GM23248 (cell line): ENCODE results near the gene DAB2IP. TPM values are rescaled to one million over a fixed set of nuclear protein-coding genes. Genes with fewer than 3 reads are reported as not detected.

Source experiments
- DNase-seq: peaks from one replicate; pipeline ENCODE4 v3.0.0-alpha.2; 2015
- H2AFZ ChIP-seq: fragments of 200-600 bp; sonication (generic); 2 replicates; pipeline ENCODE4 v1.6.1; 2016; ENCODE audit warnings: antibody characterized with exemption
- H3F3A ChIP-seq: fragments of 200-600 bp; sonication (generic); 2 replicates; pipeline ENCODE4 v1.6.1; 2016; ENCODE audit warnings: mild to moderate bottlenecking, antibody characterized with exemption, mixed run types; ENCODE audit not compliant: insufficient read depth
- H3K27ac ChIP-seq: fragments of 200-600 bp; sonication (generic); 2 replicates; pipeline ENCODE4 v1.5.1; 2016; ENCODE audit warnings: mild to moderate bottlenecking
- H3K27me3 ChIP-seq: fragments of 200-600 bp; sonication (generic); replicated peaks from 2 replicates; pipeline ENCODE4 v1.6.1; 2016; ENCODE audit warnings: mild to moderate bottlenecking; ENCODE audit not compliant: insufficient read depth
- H3K36me3 ChIP-seq: fragments of 200-600 bp; sonication (generic); 2 replicates; pipeline ENCODE4 v1.6.1; 2016; ENCODE audit warnings: low read depth, mild to moderate bottlenecking
- H3K4me1 ChIP-seq: fragments of 200-600 bp; sonication (generic); 2 replicates; pipeline ENCODE4 v1.6.1; 2016; ENCODE audit warnings: mild to moderate bottlenecking; ENCODE audit not compliant: insufficient read depth
- H3K4me2 ChIP-seq: fragments of 200-600 bp; sonication (generic); one replicate; pipeline ENCODE4 v1.6.1; 2016; ENCODE audit warnings: mild to moderate bottlenecking; ENCODE audit not compliant: unreplicated experiment
- H3K4me3 ChIP-seq: fragments of 200-600 bp; sonication (generic); 2 replicates; pipeline ENCODE4 v1.5.1; 2016; ENCODE audit warnings: mild to moderate bottlenecking
- H3K79me2 ChIP-seq: fragments of 200-600 bp; sonication (generic); 2 replicates; pipeline ENCODE4 v1.6.1; 2016; ENCODE audit warnings: mild to moderate bottlenecking; ENCODE audit not compliant: insufficient read depth
- H3K9ac ChIP-seq: fragments of 200-600 bp; sonication (generic); 2 replicates; pipeline ENCODE4 v1.6.1; 2016; ENCODE audit warnings: mild to moderate bottlenecking
- H3K9me2 ChIP-seq: fragments of 200-600 bp; sonication (generic); 2 replicates; pipeline ENCODE4 v1.6.1; 2016; ENCODE audit warnings: mixed run types, mild to moderate bottlenecking, moderate library complexity; ENCODE audit not compliant: insufficient read depth
- H3K9me3 ChIP-seq: fragments of 200-600 bp; sonication (generic); one replicate; pipeline ENCODE4 v1.6.1; 2017; ENCODE audit warnings: low read depth
- H4K20me1 ChIP-seq: fragments of 200-600 bp; sonication (generic); 2 replicates; pipeline ENCODE4 v1.6.0; 2016; ENCODE audit not compliant: insufficient read depth
- EZH2 ChIP-seq: fragments of 200-600 bp; sonication (generic); IDR thresholded peaks from 2 replicates; pipeline ENCODE4 v1.6.1; 2018; ENCODE audit warnings: antibody characterized with exemption, mild to moderate bottlenecking; ENCODE audit not compliant: insufficient read depth, poor library complexity, severe bottlenecking
- EZH2phosphoT487 ChIP-seq: fragments of 200-600 bp; sonication (generic); IDR thresholded peaks from 2 replicates; pipeline ENCODE4 v1.6.1; 2018; ENCODE audit warnings: antibody characterized with exemption, moderate library complexity, mild to moderate bottlenecking, low read depth; ENCODE audit not compliant: insufficient read depth
- WGBS, 2 experiments: methylation state at CpG; one replicate each; pipeline ENCODE4 v1.1.6; 2015 to 2017; ENCODE audit warnings: low lambda C conversion rate in 2 of 2, low coverage in 1 of 2; ENCODE audit errors: missing lambda C conversion rate in 2 of 2; 5-methylcytosine and 5-hydroxymethylcytosine counted together
- in situ Hi-C: fragments of 300-500 bp; cut with MboI; formaldehyde crosslinking; loops from 2 replicates; pipeline ENCODE4 v1.15.0; 2020
- polyA plus RNA-seq: library from polyadenylated mRNA; unstranded; fragments of >200 nt; fragmentation: Nextera tagmentation; extraction: Ambion mirVana; gene quantifications from 2 replicates; pipeline ENCODE4 v1.2.1, GENCODE V29; 2016
- total RNA-seq: library from RNA; depleted of rRNA; stranded (reverse); fragments of >200 nt; shearing (Covaris generic); gene quantifications from 2 replicates; pipeline ENCODE4 v1.2.3, GENCODE V29; 2014

DAB2IP gene
- total and polyA plus RNA-seq, 2 experiments from 2014 or later: 2.6 to 19.7 TPM

DNA sequence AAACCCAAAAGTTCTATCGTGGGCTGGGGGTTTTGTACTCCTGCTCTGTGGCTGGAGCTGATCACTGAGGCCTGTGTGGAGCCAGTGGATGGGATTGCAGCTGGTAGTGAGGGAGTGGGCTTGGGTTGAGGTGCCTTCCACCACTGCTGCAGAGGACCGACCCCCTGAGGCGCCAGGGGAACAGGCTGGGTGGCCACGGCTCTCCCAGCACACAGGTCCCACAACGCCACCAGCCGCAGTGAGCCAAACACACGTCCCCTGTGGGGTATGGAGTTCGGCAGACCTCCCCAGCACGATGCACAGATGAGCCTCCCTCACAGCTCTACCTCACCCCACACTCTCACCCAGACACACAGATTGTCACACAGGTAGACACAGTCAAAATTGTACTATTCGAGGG lies 109.1 kb downstream of the DAB2IP start:
- Histone ChIP-seq H4K20me1 (no peaks in the 10 kb centered on the region), H3K4me2 (no peak overlapping the region), H3F3A (no peaks in the 10 kb centered on the region), H3K36me3 (no peaks in the 10 kb centered on the region; the same call in 1 of the 2 replicates), H2AFZ (no peak overlapping the region), H3K9me2 (no peaks in the 10 kb centered on the region), H3K4me3 (no peak overlapping the region), H3K27ac (no peak overlapping the region), H3K9me3 (no peaks in the 10 kb centered on the region), H3K79me2 (no peaks in the 10 kb centered on the region), H3K9ac (no peak overlapping the region), H3K4me1 (peaks cover 10% of the 10 kb centered on the region), H3K27me3 (no peaks in the 10 kb centered on the region)
- in situ Hi-C loops: no loop called here
- no peak for TF ChIP-seq EZH2
- no peak for TF ChIP-seq EZH2phosphoT487
- no peak for DNase-seq
- WGBS, 2 experiments: 94% methylated on average over 10 of the region's 10 CpGs

DNA sequence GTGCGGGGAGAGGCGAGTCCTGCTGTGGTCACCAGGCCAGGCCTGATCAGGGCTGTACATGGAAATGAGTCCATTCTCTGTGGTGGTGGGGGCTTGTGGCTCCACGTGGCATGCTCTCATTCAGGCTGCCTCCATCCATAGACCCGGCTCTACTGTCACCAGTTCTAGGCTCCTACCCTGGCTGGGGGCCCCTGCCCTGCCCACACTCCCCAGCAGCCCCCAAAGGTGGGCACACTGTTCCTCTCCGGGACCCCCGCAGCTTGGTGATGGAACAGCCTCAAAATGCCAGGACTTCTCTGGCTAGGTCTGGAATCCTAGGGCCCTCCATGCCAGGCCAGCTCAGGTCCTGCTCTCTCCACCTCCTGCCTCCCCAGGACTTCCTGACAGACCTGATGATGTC lies 111.7 kb downstream of the DAB2IP start:
- Histone ChIP-seq H3K9me3 (no peaks in the 10 kb centered on the region), H3K79me2 (no peaks in the 10 kb centered on the region), H3K9me2 (no peaks in the 10 kb centered on the region), H3K27me3 (no peaks in the 10 kb centered on the region), H3K4me1 (peaks cover 14% of the 10 kb centered on the region), H2AFZ (no peak overlapping the region), H3K4me2 (no peak overlapping the region), H4K20me1 (no peaks in the 10 kb centered on the region), H3K36me3 (peaks cover 6% of the 10 kb centered on the region; the same call in 1 of the 2 replicates), H3K9ac (no peak overlapping the region), H3F3A (no peaks in the 10 kb centered on the region), H3K27ac (no peak overlapping the region), H3K4me3 (no peak overlapping the region)
- TF ChIP-seq EZH2: no peak
- no peak for TF ChIP-seq EZH2phosphoT487
- in situ Hi-C loops: no loop called here
- DNase-seq: no peak
- 94 to 95% methylated on average over 6 of the region's 6 CpGs for WGBS, 2 experiments

DNA sequence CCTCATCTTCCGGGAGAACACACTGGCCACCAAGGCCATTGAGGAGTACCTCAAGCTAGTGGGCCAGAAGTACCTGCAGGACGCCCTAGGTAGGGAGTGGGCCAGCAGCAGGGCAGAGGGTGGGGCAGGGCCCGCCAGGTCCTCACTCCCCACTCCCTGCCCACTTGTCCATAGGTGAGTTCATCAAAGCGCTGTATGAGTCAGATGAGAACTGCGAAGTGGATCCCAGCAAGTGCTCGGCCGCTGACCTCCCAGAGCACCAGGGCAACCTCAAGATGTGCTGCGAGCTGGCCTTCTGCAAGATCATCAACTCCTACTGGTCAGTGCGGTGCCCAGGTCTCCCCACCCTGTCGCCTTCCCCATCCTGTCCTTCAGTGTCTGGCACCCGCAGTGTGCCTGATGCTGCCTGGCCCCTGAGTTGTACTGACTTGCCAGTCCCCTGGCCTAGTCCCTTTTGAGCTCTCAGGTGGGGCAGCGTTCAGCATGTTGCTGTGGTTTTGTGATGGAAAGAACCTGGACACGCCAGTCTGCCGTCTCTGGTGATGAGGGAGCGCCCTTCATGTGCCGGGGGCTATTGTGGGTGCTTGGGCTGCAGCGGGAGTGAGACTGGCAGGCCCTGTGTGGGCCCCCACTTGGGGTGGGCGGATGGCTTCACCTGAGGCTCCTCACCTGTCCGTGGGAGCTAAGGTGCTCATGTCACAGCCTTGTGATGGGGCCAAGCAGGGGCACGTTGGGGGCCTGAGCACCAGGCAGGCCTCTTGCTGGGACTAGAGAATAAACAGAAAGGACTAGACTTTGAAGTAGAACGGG lies 112.3 kb downstream of the DAB2IP start:
- H3K27ac ChIP-seq: no peak overlapping the region
- H2AFZ ChIP-seq: no peak overlapping the region
- H3K79me2 ChIP-seq: no peaks in the 10 kb centered on the region
- no peaks in the 10 kb centered on the region for H3K27me3 ChIP-seq
- peaks cover 14% of the 10 kb centered on the region for H3K4me1 ChIP-seq
- no peak overlapping the region for H3K9ac ChIP-seq
- in situ Hi-C loops: no loop called here
- no peak overlapping the region for H3K4me3 ChIP-seq
- peaks cover 8% of the 10 kb centered on the region for H3K36me3 ChIP-seq
- H4K20me1 ChIP-seq: no peaks in the 10 kb centered on the region
- no peak overlapping the region for H3K4me2 ChIP-seq
- no peaks in the 10 kb centered on the region for H3K9me3 ChIP-seq
- H3K9me2 ChIP-seq: no peaks in the 10 kb centered on the region
- no peak for DNase-seq
- TF ChIP-seq EZH2phosphoT487: no peak
- TF ChIP-seq EZH2: no peak
- no peaks in the 10 kb centered on the region for H3F3A ChIP-seq
- WGBS, 2 experiments: 92 to 95% methylated on average over 20 of the region's 21 CpGs

GRCh38 chr9:121764371-121764730 lies 112.9 kb downstream of the DAB2IP start:
- Histone ChIP-seq H3F3A (no peaks in the 10 kb centered on the region), H3K27ac (no peak overlapping the region), H3K36me3 (peaks cover 13% of the 10 kb centered on the region), H3K4me3 (no peak overlapping the region), H3K4me1 (peaks cover 14% of the 10 kb centered on the region), H3K4me2 (no peak overlapping the region), H2AFZ (no peak overlapping the region), H3K9me2 (no peaks in the 10 kb centered on the region), H3K9ac (no peak overlapping the region), H4K20me1 (no peaks in the 10 kb centered on the region), H3K79me2 (no peaks in the 10 kb centered on the region), H3K27me3 (no peaks in the 10 kb centered on the region), H3K9me3 (no peaks in the 10 kb centered on the region)
- DNase-seq: no peak
- 92 to 95% methylated on average over 9 of the region's 9 CpGs for WGBS, 2 experiments
- TF ChIP-seq EZH2: no peak
- TF ChIP-seq EZH2phosphoT487: no peak
- in situ Hi-C loops: no loop called here
